Karpas-422 (cell line): Measurements from ENCODE around the gene UGT3A1. TPM values are rescaled to one million over a fixed set of nuclear protein-coding genes. Genes with fewer than 3 reads are reported as not detected.

ENCODE experiments used
- DNase-seq: peaks from one replicate; pipeline ENCODE4 v3.0.0-alpha.2; 2015
- H2AFZ ChIP-seq: fragments of 200-600 bp; sonication (generic); 2 replicates; pipeline ENCODE4 v1.6.1; 2014; ENCODE audit warnings: antibody characterized with exemption, low read length, mixed read lengths
- H3K27ac ChIP-seq: fragments of 200-600 bp; sonication (generic); 2 replicates; pipeline ENCODE4 v1.5.1; 2014; ENCODE audit warnings: mild to moderate bottlenecking, low read length, moderate library complexity
- H3K27me3 ChIP-seq: fragments of 200-600 bp; sonication (generic); 2 replicates; pipeline ENCODE4 v1.6.1; 2014; ENCODE audit warnings: low read length, mixed read lengths
- H3K36me3 ChIP-seq: fragments of 200-600 bp; sonication (generic); 2 replicates; pipeline ENCODE4 v1.6.1; 2014; ENCODE audit warnings: low read length, mixed read lengths; ENCODE audit not compliant: insufficient read depth
- H3K4me1 ChIP-seq: fragments of 200-600 bp; sonication (generic); 2 replicates; pipeline ENCODE4 v1.6.1; 2014; ENCODE audit warnings: mild to moderate bottlenecking, low read length, mixed read lengths
- H3K4me2 ChIP-seq: fragments of 200-600 bp; sonication (generic); 2 replicates; pipeline ENCODE4 v1.6.1; 2014; ENCODE audit warnings: low read length, low read depth, mild to moderate bottlenecking; ENCODE audit not compliant: poor library complexity, severe bottlenecking
- H3K4me3 ChIP-seq: fragments of 200-600 bp; sonication (generic); 2 replicates; pipeline ENCODE4 v1.5.1; 2014; ENCODE audit warnings: mild to moderate bottlenecking, antibody characterized with exemption, low read length, mixed read lengths
- H3K79me2 ChIP-seq: fragments of 200-600 bp; sonication (generic); 2 replicates; pipeline ENCODE4 v1.6.1; 2014; ENCODE audit warnings: mild to moderate bottlenecking, low read length, mixed read lengths
- H3K9ac ChIP-seq: fragments of 200-600 bp; sonication (generic); 2 replicates; pipeline ENCODE4 v1.6.0; 2014; ENCODE audit warnings: low read length
- H3K9me2 ChIP-seq: fragments of 200-600 bp; sonication (generic), shearing (Covaris generic); replicated peaks from 2 replicates; pipeline ENCODE4 v1.6.0; 2014; ENCODE audit warnings: mild to moderate bottlenecking, low read length, moderate library complexity; ENCODE audit not compliant: insufficient read depth
- H3K9me3 ChIP-seq: fragments of 300-700, 200-600 bp; sonication (generic); 2 replicates; pipeline ENCODE4 v1.6.1; 2014; ENCODE audit warnings: low read length, mixed read lengths
- H4K20me1 ChIP-seq: fragments of 200-600 bp; sonication (generic); 2 replicates; pipeline ENCODE4 v1.6.1; 2014; ENCODE audit warnings: mild to moderate bottlenecking, antibody characterized with exemption, low read length, low read depth; ENCODE audit not compliant: insufficient read depth
- total RNA-seq: library from RNA; depleted of rRNA; stranded (reverse); fragments of >200 nt; shearing (Covaris generic); gene quantifications from 2 replicates; pipeline ENCODE4 v1.2.3, GENCODE V29; 2014; ENCODE audit warnings: low replicate concordance

Gene UGT3A1
- total RNA-seq, 1 experiment from 2014 or later: not detected

DNA sequence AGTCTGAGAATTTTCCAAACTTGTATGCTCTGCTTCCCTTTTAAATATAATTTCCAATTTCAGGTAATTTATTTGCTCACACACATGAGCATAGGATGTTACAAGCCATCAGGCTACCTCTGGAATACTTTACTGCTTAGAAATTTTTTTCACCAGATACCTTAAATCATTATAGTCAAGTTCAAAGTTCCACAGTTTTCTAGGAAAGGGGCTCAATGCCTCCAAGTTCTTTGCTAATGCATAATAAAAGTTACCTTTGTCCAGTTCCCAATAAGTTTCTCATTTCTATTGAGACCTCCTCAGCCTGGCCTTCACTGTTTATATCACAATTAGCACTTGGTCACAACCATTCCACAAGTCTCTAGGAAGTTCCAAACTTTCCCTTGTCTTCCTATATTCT is 16.2 kb upstream of the UGT3A1 start:
- Histone ChIP-seq H3K9ac (no peak overlapping the region), H3K36me3 (no peaks in the 10 kb centered on the region)

DNA sequence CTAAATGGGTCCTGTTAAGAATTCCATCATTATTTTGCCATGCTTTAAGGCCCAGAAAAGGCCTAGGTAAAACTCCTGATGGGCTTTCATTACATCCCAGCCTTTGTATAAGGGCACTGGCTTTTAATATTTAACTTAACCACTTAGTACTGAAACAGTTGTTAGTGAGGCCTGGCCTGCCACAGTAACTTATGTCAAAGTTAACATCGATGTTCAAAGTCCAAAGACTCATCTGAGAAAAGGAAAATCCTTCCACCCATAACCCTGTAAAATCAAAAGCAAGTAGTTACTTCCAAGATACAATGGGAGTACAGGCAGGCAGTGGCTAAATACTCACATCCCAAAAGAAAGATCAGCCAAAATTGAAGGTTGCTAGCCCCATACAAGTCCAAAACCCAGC is 15.0 kb upstream of the UGT3A1 start:
- Histone ChIP-seq H3K36me3 (no peaks in the 10 kb centered on the region), H4K20me1 (no peaks in the 10 kb centered on the region), H3K4me3 (no peak overlapping the region), H3K79me2 (no peaks in the 10 kb centered on the region), H3K27ac (no peak overlapping the region), H3K9ac (no peak overlapping the region), H3K4me1 (no peaks in the 10 kb centered on the region), H2AFZ (no peak overlapping the region), H3K9me2 (no peaks in the 10 kb centered on the region), H3K9me3 (no peaks in the 10 kb centered on the region), H3K4me2 (no peak overlapping the region), H3K27me3 (no peaks in the 10 kb centered on the region)
- DNase-seq: no peak

More for the DNA sequence above, 16.2 kb upstream of the UGT3A1 start:
- H2AFZ ChIP-seq: no peak overlapping the region
- no peak overlapping the region for H3K4me3 ChIP-seq
- H3K4me1 ChIP-seq: no peaks in the 10 kb centered on the region
- no peaks in the 10 kb centered on the region for H4K20me1 ChIP-seq
- DNase-seq: no peak
- H3K4me2 ChIP-seq: no peak overlapping the region
- H3K27me3 ChIP-seq: no peaks in the 10 kb centered on the region
- no peak overlapping the region for H3K27ac ChIP-seq
- no peaks in the 10 kb centered on the region for H3K9me2 ChIP-seq
- H3K9me3 ChIP-seq: no peaks in the 10 kb centered on the region
- no peaks in the 10 kb centered on the region for H3K79me2 ChIP-seq

DNA sequence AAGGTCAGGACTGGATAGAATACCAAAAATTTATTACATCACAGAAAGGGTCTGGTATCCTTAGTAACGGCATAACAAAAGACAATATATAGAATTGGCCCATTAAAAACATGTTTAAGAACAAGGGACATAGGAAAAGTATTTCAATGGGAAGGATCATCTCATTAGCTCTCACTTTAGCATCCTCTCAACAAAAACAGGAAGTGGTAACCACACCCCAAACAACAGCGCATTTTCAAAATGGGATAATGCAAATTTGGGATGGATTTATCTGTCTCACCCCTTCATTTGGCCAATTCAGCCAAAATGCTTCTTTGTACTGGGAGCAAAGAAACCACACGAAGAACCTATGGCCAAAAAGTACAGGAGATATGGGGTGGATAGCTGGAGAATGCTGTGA is 9.8 kb upstream of the UGT3A1 start:
- H3K4me3 ChIP-seq: no peak overlapping the region
- no peaks in the 10 kb centered on the region for H3K9me3 ChIP-seq
- no peaks in the 10 kb centered on the region for H4K20me1 ChIP-seq
- no peaks in the 10 kb centered on the region for H3K9me2 ChIP-seq
- no peaks in the 10 kb centered on the region for H3K79me2 ChIP-seq
- no peak overlapping the region for H2AFZ ChIP-seq
- H3K27ac ChIP-seq: no peak overlapping the region
- H3K27me3 ChIP-seq: no peaks in the 10 kb centered on the region
- H3K9ac ChIP-seq: no peak overlapping the region
- no peaks in the 10 kb centered on the region for H3K36me3 ChIP-seq
- no peak for DNase-seq
- no peak overlapping the region for H3K4me2 ChIP-seq
- H3K4me1 ChIP-seq: no peaks in the 10 kb centered on the region

DNA sequence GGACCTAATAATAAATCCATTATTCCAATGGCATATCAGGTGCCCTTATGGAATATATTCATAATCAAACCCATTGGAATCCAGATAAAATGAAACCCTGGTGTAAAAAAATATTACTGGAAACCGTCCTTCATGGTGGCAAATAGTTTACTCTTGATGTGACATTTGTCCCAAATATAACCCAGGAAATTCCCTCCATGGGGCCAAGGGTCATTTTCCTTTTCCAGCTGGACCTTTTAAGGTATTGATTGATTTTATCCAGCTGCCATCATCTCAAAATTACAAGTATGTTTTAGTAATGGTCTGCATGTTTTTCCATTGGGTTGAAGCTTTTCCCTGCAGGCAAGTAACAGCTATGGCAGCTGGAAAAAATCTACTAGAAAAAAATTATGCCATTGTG is 8.4 kb upstream of the UGT3A1 start:
- Histone ChIP-seq H4K20me1 (no peaks in the 10 kb centered on the region), H2AFZ (no peak overlapping the region), H3K79me2 (no peaks in the 10 kb centered on the region), H3K9me3 (no peaks in the 10 kb centered on the region), H3K36me3 (no peaks in the 10 kb centered on the region), H3K27ac (no peak overlapping the region), H3K9me2 (no peaks in the 10 kb centered on the region), H3K27me3 (no peaks in the 10 kb centered on the region), H3K4me3 (no peak overlapping the region), H3K4me1 (no peaks in the 10 kb centered on the region), H3K4me2 (no peak overlapping the region), H3K9ac (no peak overlapping the region)
- no peak for DNase-seq

DNA sequence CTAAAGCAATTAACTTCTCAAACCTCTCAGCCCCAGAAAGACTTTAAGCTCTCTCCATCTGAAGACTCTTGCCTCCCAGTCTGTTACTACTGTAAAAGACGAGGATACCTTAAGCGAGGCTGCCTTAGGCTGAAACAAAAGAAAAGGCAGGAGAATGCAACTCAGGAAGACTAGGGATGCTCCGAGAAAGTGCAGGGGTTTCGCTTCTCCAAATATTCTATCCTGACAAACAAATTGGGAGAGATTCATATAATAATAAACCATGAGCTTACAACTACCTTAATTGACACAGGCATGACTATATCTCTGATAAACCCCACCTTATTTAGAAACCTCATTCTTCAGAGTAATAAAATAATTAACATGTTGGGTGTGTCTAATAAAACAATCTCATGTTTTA is 4.9 kb upstream of the UGT3A1 start:
- no peaks in the 10 kb centered on the region for H4K20me1 ChIP-seq
- H3K36me3 ChIP-seq: no peaks in the 10 kb centered on the region
- DNase-seq: no peak
- H3K4me1 ChIP-seq: no peaks in the 10 kb centered on the region
- no peak overlapping the region for H3K27ac ChIP-seq
- no peak overlapping the region for H3K9ac ChIP-seq
- H3K9me3 ChIP-seq: no peaks in the 10 kb centered on the region
- H3K4me3 ChIP-seq: no peak overlapping the region
- no peaks in the 10 kb centered on the region for H3K27me3 ChIP-seq
- H2AFZ ChIP-seq: no peak overlapping the region
- no peak overlapping the region for H3K4me2 ChIP-seq
- no peaks in the 10 kb centered on the region for H3K9me2 ChIP-seq
- no peaks in the 10 kb centered on the region for H3K79me2 ChIP-seq

DNA sequence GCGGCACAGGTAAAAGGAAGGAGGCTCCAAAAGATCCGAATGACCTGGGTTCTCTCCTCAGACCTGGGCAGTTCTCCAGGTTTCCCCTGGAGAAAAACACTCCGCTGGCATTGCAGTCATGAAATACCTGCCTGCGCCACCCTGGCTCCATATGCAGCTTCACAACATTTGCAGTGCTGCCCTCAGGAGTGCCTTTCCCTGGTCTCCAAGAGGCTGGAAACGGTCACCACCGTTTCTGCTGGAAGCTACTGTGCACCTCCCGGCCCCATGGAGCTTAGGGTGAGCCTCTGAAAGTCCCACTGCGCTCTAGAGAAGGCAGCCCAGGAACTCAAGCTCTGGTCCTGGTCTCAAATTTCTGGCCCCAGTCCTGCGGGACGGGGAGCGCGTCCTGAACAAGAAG is 670 bp downstream of the UGT3A1 start:
- Histone ChIP-seq H2AFZ (no peak overlapping the region), H3K9me3 (no peaks in the 10 kb centered on the region), H3K4me1 (no peaks in the 10 kb centered on the region), H3K4me3 (no peak overlapping the region), H3K79me2 (no peaks in the 10 kb centered on the region), H3K9ac (no peak overlapping the region), H3K4me2 (no peak overlapping the region), H3K27me3 (no peaks in the 10 kb centered on the region), H3K9me2 (no peaks in the 10 kb centered on the region), H3K36me3 (no peaks in the 10 kb centered on the region), H4K20me1 (no peaks in the 10 kb centered on the region), H3K27ac (no peak overlapping the region)
- DNase-seq: no peak

DNA sequence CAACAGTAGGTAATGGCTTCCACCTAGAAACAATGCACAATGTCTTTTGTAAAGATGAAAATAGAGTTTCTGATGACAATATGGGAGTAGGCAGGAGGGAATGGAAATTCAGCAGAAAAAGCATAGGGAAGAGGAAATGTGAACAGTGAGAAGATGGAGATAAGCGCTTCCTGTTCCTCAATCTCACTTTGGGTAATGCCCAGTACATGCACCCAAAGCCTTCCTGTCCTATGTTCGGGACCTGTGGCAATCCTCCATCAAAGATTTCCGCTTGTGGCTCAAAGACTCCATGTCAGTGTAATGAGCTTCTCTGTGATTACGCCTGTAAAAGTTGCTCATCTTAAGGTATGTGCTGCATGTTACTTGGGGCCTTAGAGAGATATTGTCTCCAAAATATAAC is 2.7 kb downstream of the UGT3A1 start:
- Histone ChIP-seq H2AFZ (no peak overlapping the region), H3K27ac (no peak overlapping the region), H3K9me3 (no peaks in the 10 kb centered on the region), H3K4me3 (no peak overlapping the region), H3K36me3 (no peaks in the 10 kb centered on the region), H3K4me2 (no peak overlapping the region), H3K79me2 (no peaks in the 10 kb centered on the region), H4K20me1 (no peaks in the 10 kb centered on the region), H3K27me3 (no peaks in the 10 kb centered on the region), H3K9ac (no peak overlapping the region), H3K4me1 (no peaks in the 10 kb centered on the region), H3K9me2 (no peaks in the 10 kb centered on the region)
- no peak for DNase-seq

DNA sequence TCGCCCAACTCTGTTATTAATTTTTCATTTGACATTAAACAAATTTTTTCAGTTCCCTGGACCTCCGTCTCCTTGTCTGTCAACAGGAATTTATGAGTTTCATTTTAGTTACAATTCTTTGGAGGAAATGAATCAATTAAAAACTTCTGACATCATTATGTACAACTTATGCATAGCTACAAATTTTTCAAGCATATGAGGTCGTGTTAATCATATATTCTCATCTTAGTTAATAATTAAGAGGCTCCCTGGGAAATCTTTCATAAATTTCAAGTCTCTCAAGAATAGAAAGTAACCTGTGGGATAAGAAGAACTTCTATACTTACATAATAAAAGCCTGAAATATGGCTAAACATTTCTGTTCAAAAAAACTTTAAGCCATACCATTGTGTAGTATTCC is 3.4 kb downstream of the UGT3A1 start:
- no peaks in the 10 kb centered on the region for H3K9me2 ChIP-seq
- no peaks in the 10 kb centered on the region for H3K36me3 ChIP-seq
- no peak overlapping the region for H3K9ac ChIP-seq
- H3K9me3 ChIP-seq: no peaks in the 10 kb centered on the region; the same call in 1 of the 2 replicates
- no peak overlapping the region for H3K4me2 ChIP-seq
- H3K27me3 ChIP-seq: no peaks in the 10 kb centered on the region
- H3K79me2 ChIP-seq: no peaks in the 10 kb centered on the region
- H2AFZ ChIP-seq: no peak overlapping the region
- no peaks in the 10 kb centered on the region for H4K20me1 ChIP-seq
- H3K27ac ChIP-seq: no peak overlapping the region
- no peaks in the 10 kb centered on the region for H3K4me1 ChIP-seq
- no peak for DNase-seq
- H3K4me3 ChIP-seq: no peak overlapping the region

DNA sequence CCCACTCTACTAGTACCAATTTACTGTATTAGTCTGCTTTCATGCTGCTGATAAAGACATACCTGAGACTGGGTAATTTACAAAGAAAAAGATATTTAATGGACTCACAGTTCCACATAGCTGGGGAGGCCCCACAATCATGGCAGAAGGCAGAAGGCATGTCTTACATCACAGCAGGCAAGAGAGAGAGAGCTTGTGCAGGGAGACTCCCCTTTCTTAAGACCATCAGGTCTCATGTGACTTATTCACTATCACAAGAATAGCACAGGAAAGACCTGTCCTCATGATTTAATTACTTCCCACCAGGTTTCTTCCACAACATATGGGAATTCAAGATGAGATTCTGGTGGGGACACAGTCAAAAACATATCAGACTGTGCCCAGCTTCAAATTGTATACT is 11.5 kb downstream of the UGT3A1 start:
- no peak overlapping the region for H3K9ac ChIP-seq
- H3K79me2 ChIP-seq: no peaks in the 10 kb centered on the region
- no peak for DNase-seq

More for the DNA sequence above, 11.5 kb downstream of the UGT3A1 start:
- no peaks in the 10 kb centered on the region; the same call in 1 of the 2 replicates for H3K9me3 ChIP-seq
- no peak overlapping the region for H3K27ac ChIP-seq
- no peaks in the 10 kb centered on the region for H3K4me1 ChIP-seq
- H3K4me3 ChIP-seq: no peak overlapping the region
- no peaks in the 10 kb centered on the region for H3K36me3 ChIP-seq
- no peaks in the 10 kb centered on the region; the same call in 1 of the 2 replicates for H3K9me2 ChIP-seq
- H3K27me3 ChIP-seq: no peaks in the 10 kb centered on the region
- no peak overlapping the region for H2AFZ ChIP-seq
- no peak overlapping the region for H3K4me2 ChIP-seq
- H4K20me1 ChIP-seq: no peaks in the 10 kb centered on the region
